H1 (cell line): Measurements from ENCODE around the gene FOXP4. TPM values are rescaled to one million over a fixed set of nuclear protein-coding genes. Genes with fewer than 3 reads are reported as not detected.

ENCODE experiments used
- CTCF ChIA-PET: fragments of 300-600 bp; sonication (Branson Sonifier 250); formaldehyde crosslinking; loops from one replicate; lab custom pipeline; 2021; ENCODE audit not compliant: partially characterized antibody; lab: Charles Lee
- POLR2A ChIA-PET: fragments of 300-600 bp; sonication (Branson Sonifier 250); formaldehyde crosslinking; loops from one replicate; lab custom pipeline; 2021; ENCODE audit warnings: inconsistent platforms; ENCODE audit not compliant: partially characterized antibody; lab: Charles Lee
- DNase-seq, 2 experiments: peaks; one replicate each; pipeline versions ENCODE4 v3.0.0 to v3.0.0-alpha.2; 2010 to 2022; ENCODE audit warnings: low spot score in 2 of 2, low read depth in 1 of 2, mixed read lengths in 1 of 2
- FAIRE-seq: peaks from 2 replicates; lab custom pipeline; 2011; peaks lifted over from hg19 to GRCh38; lab: Jason Lieb, UNC
- H2AFZ ChIP-seq: 2 replicates; pipeline ENCODE4 v1.8.1; 2012; ENCODE audit warnings: low read length, inconsistent platforms
- H2AK5ac ChIP-seq: 2 replicates; pipeline ENCODE4 v1.6.1; 2013; ENCODE audit warnings: low read depth, low read length
- H2BK120ac ChIP-seq: replicated peaks from 2 replicates; pipeline ENCODE3; 2013; ENCODE audit warnings: low read depth, low read length, inconsistent platforms
- H2BK12ac ChIP-seq: 2 replicates; pipeline ENCODE4 v1.6.1; 2013; ENCODE audit warnings: low read depth, low read length
- H2BK15ac ChIP-seq: 2 replicates; pipeline ENCODE4 v1.6.1; 2013; ENCODE audit warnings: low read length
- H2BK20ac ChIP-seq: 2 replicates; pipeline ENCODE4 v1.6.1; 2013; ENCODE audit warnings: low read length
- H2BK5ac ChIP-seq: 2 replicates; pipeline ENCODE4 v1.6.1; 2013; ENCODE audit warnings: low read depth, low read length
- H3K14ac ChIP-seq: 2 replicates; pipeline ENCODE4 v1.6.1; 2013; ENCODE audit warnings: inconsistent platforms; ENCODE audit not compliant: insufficient read length
- H3K18ac ChIP-seq: 2 replicates; pipeline ENCODE4 v1.6.1; 2013; ENCODE audit warnings: low read length; ENCODE audit errors: extremely low read depth
- H3K23ac ChIP-seq: 2 replicates; pipeline ENCODE4 v1.6.1; 2013; ENCODE audit warnings: inconsistent platforms; ENCODE audit not compliant: insufficient read length
- H3K23me2 ChIP-seq: 2 replicates; pipeline ENCODE4 v1.6.1; 2013; ENCODE audit warnings: low read depth, low read length
- H3K27ac ChIP-seq: 2 replicates; pipeline ENCODE4 v1.6.1; 2011; ENCODE audit warnings: low read depth, low read length, inconsistent platforms
- H3K27me3 ChIP-seq, 4 experiments: replicated peaks in 1 of 4; 1 replicate in 1 of 4; 2 replicates in 3 of 4; pipeline versions ENCODE4 v1.6.1 to v1.8.1; 2011 to 2013; ENCODE audit warnings: low read length in 3 of 4, mild to moderate bottlenecking in 3 of 4, inconsistent platforms in 2 of 4, mixed read lengths in 2 of 4, moderate library complexity in 1 of 4; ENCODE audit not compliant: control insufficient read depth in 3 of 4, insufficient read depth in 3 of 4; ENCODE audit errors: extremely low read depth in 1 of 4
- H3K36me3 ChIP-seq, 4 experiments: 2 replicates each; pipeline versions ENCODE4 v1.6.1 to v1.8.1; 2011 to 2013; ENCODE audit warnings: mild to moderate bottlenecking in 4 of 4, low read length in 3 of 4, moderate library complexity in 2 of 4, control low read depth in 1 of 4, inconsistent platforms in 1 of 4; ENCODE audit not compliant: insufficient read depth in 4 of 4, control insufficient read depth in 2 of 4
- H3K4ac ChIP-seq: replicated peaks from 2 replicates; pipeline ENCODE3; 2013; ENCODE audit warnings: low read length, low read depth, mixed read lengths, inconsistent platforms; ENCODE audit not compliant: insufficient read length
- H3K4me1 ChIP-seq, 4 experiments: replicated peaks in 1 of 4; 1 replicate in 1 of 4; 2 replicates in 3 of 4; pipeline versions ENCODE4 v1.6.1 to v1.8.1; 2011 to 2013; ENCODE audit warnings: low read length in 3 of 4, inconsistent platforms in 2 of 4, mixed read lengths in 1 of 4; ENCODE audit not compliant: insufficient read depth in 4 of 4, control insufficient read depth in 3 of 4
- H3K4me2 ChIP-seq, 2 experiments: 2 replicates each; pipeline versions ENCODE4 v1.6.1 to v1.8.1; 2011 to 2013; ENCODE audit warnings: low read depth in 2 of 2, low read length in 2 of 2, control low read depth in 1 of 2, inconsistent platforms in 1 of 2, mild to moderate bottlenecking in 1 of 2; ENCODE audit not compliant: insufficient read depth in 1 of 2
- H3K4me3 ChIP-seq, 4 experiments: fragments of 200-600, 300-600 bp in 1 of 4; sonication (generic), shearing (Covaris generic), sonication (Bioruptor Twin) in 1 of 4; 2 replicates each; pipeline versions ENCODE4 v1.5.1 to v1.8.1; 2011 to 2016; ENCODE audit warnings: low read length in 4 of 4, low read depth in 3 of 4, control low read depth in 2 of 4, inconsistent platforms in 2 of 4, mild to moderate bottlenecking in 2 of 4, mixed read lengths in 1 of 4, moderate library complexity in 1 of 4; ENCODE audit not compliant: insufficient read depth in 2 of 4; ENCODE audit errors: extremely low read depth in 1 of 4
- H3K56ac ChIP-seq: replicated peaks from 2 replicates; pipeline ENCODE3; 2013; ENCODE audit warnings: low read depth, mild to moderate bottlenecking, mixed read lengths, low read length, inconsistent platforms; ENCODE audit not compliant: insufficient read length
- H3K79me1 ChIP-seq: 2 replicates; pipeline ENCODE4 v1.6.1; 2013; ENCODE audit warnings: low read depth, low read length, control low read depth
- H3K79me2 ChIP-seq, 2 experiments: 2 replicates each; pipeline versions ENCODE4 v1.6.1 to v1.8.1; 2012 to 2013; ENCODE audit warnings: low read length in 2 of 2, mild to moderate bottlenecking in 2 of 2, inconsistent platforms in 1 of 2; ENCODE audit not compliant: insufficient read depth in 2 of 2, control insufficient read depth in 1 of 2
- H3K9ac ChIP-seq, 4 experiments: replicated peaks in 1 of 4; 1 replicate in 1 of 4; 2 replicates in 3 of 4; pipeline versions ENCODE4 v1.6.1 to v1.8.1; 2011 to 2013; ENCODE audit warnings: low read depth in 3 of 4, low read length in 3 of 4, control low read depth in 2 of 4, mild to moderate bottlenecking in 2 of 4, moderate library complexity in 2 of 4, inconsistent platforms in 1 of 4; ENCODE audit errors: extremely low read depth in 1 of 4
- H3K9me3 ChIP-seq, 2 experiments: 2 replicates each; pipeline versions ENCODE4 v1.6.1 to v1.8.1; 2012 to 2013; ENCODE audit warnings: mild to moderate bottlenecking in 2 of 2, moderate library complexity in 2 of 2, control low read depth in 1 of 2, inconsistent platforms in 1 of 2, low read depth in 1 of 2, low read length in 1 of 2, mixed read lengths in 1 of 2; ENCODE audit not compliant: insufficient read depth in 2 of 2
- H4K20me1 ChIP-seq, 2 experiments: replicated peaks in 1 of 2; 2 replicates each; pipeline versions ENCODE3 to v1.8.1; 2011 to 2013; ENCODE audit warnings: inconsistent platforms in 2 of 2, low read length in 2 of 2, mild to moderate bottlenecking in 1 of 2; ENCODE audit not compliant: insufficient read depth in 2 of 2, control insufficient read depth in 1 of 2
- H4K5ac ChIP-seq: 2 replicates; pipeline ENCODE4 v1.6.1; 2013; ENCODE audit warnings: low read length, low read depth, mixed read lengths, inconsistent platforms; ENCODE audit not compliant: insufficient read length
- H4K8ac ChIP-seq: 2 replicates; pipeline ENCODE4 v1.8.0; 2013; ENCODE audit warnings: mild to moderate bottlenecking, moderate library complexity, low read length, inconsistent platforms; ENCODE audit not compliant: insufficient read depth; ENCODE audit errors: extremely low read depth
- H4K91ac ChIP-seq: replicated peaks from 2 replicates; pipeline ENCODE3; 2013; ENCODE audit warnings: low read length, mixed read lengths, inconsistent platforms; ENCODE audit not compliant: insufficient read length
- JUND ChIP-seq: IDR thresholded peaks from 2 replicates; pipeline ENCODE4 v1.6.1; 2011; ENCODE audit warnings: mild to moderate bottlenecking, improper control_type of control experiment, low read length
- TEAD4 ChIP-seq: IDR thresholded peaks from 2 replicates; pipeline ENCODE4 v1.6.1; 2012; ENCODE audit warnings: low read depth, low read length, inconsistent platforms, mixed read lengths
- WGBS, 2 experiments: shearing (Covaris generic) in 1 of 2; methylation state at CpG; one replicate each; pipeline versions ENCODE4 v1.1.6 to v1.1.7; 2013 to 2015; ENCODE audit warnings: low lambda C conversion rate in 2 of 2, mixed read lengths in 2 of 2, inconsistent platforms in 1 of 2, low coverage in 1 of 2, missing lambda C conversion rate in 1 of 2; ENCODE audit not compliant: insufficient replicate concordance in 2 of 2, insufficient coverage in 1 of 2, insufficient read length in 1 of 2; ENCODE audit errors: extremely low coverage in 1 of 2, missing lambda C conversion rate in 1 of 2; 5-methylcytosine and 5-hydroxymethylcytosine counted together
- polyA plus RNA-seq, 7 experiments: library from polyadenylated mRNA; depleted of rRNA in 3 of 7; stranded (reverse) in 5 of 7; unstranded in 2 of 7; fragments of >200 nt in 5 of 7; fragments of 200-250 nt in 2 of 7; gene quantifications; 1 replicate in 5 of 7; 2 replicates in 1 of 7; 4 replicates in 1 of 7; pipeline versions ENCODE4 v1.2.1 to v1.2.3, GENCODE V29; 2011 to 2013; ENCODE audit warnings: missing spikeins in 2 of 7, mixed read lengths in 2 of 7
- total RNA-seq: library from RNA; stranded (reverse); fragmentation: NEBNext Ultra II Directional; extraction: Animal tissue kit (Norgen Biotek cat#: 25700); gene quantifications from 2 replicates; pipeline ENCODE4 v1.2.1, GENCODE V29; 2021

Gene FOXP4
- total and polyA plus RNA-seq, 2 of the 8 experiments (the other 6 are each of a cell fraction or from before 2014, with no cell fraction given): 4.8 to 13.3 TPM

GRCh38 chr6:41548841-41549642 lies 2.9 kb downstream of the FOXP4 start:
- peaks cover 12 to 36% of the 10 kb centered on the region in 2 experiments for H4K20me1 ChIP-seq
- H3K18ac ChIP-seq: peak overlapping the region; percentile 68; the same call in 1 of the 2 replicates
- ChIA-PET POLR2A (interaction anchor here (0.8 to 2.4 kb wide), 5 partner anchors 8 to 78 kb away, joined by 3 to 7 read pairs (median 3); no protein-coding TSS in a partner anchor), CTCF (interaction anchor here (0.7 to 8.4 kb wide), 16 partner anchors 10 to 181 kb away, joined by 3 to 56 read pairs (median 4); no protein-coding TSS in a partner anchor)
- H3K23ac ChIP-seq: no peak overlapping the region
- H2BK12ac ChIP-seq: peak overlapping the region; percentile 73
- H2AFZ ChIP-seq: no peak overlapping the region
- H3K36me3 ChIP-seq: no peaks in the 10 kb centered on the region
- H2BK15ac ChIP-seq: peak overlapping the region; percentile 12; the same call in 1 of the 2 replicates
- H2BK20ac ChIP-seq: peak overlapping the region; percentile 61; the same call in 1 of the 2 replicates
- H3K79me2 ChIP-seq: peaks cover 0 to 46% of the 10 kb centered on the region in 2 experiments; a peak in 2 of 4 replicates
- H3K79me1 ChIP-seq: peaks cover 13% of the 10 kb centered on the region
- peak overlapping the region; percentile 52; the same call in 1 of the 2 replicates for H2BK5ac ChIP-seq
- H3K14ac ChIP-seq: no peak overlapping the region
- no peak overlapping the region for H3K27ac ChIP-seq
- peaks cover 32 to 64% (median 51%) of the 10 kb centered on the region in 4 experiments for H3K4me1 ChIP-seq
- DNase-seq (no peak), FAIRE-seq (no peak)
- H3K56ac ChIP-seq: no peak overlapping the region
- peak overlapping the region; percentile 81 to 100 for H3K4me2 ChIP-seq
- 10% methylated on average over 11 of the region's 11 CpGs; no CpG with 5 or more reads in 1 of the 2 experiments for whole genome bisulfite sequencing, 2 experiments
- peak overlapping the region; percentile 84; the same call in 1 of the 2 replicates for H2AK5ac ChIP-seq
- H3K4me3 ChIP-seq: peak overlapping the region; percentile 17 to 98 (median 45); a peak in 7 of 8 replicates
- peak overlapping the region; percentile 22; the same call in 1 of the 2 replicates for H4K8ac ChIP-seq
- no peak overlapping the region for H2BK120ac ChIP-seq
- H3K4ac ChIP-seq: peak overlapping the region; percentile 97
- TF ChIP-seq TEAD4 (peak; percentile 91), JUND (no peak)
- peaks cover 23% of the 10 kb centered on the region; the same call in 1 of the 2 replicates for H3K23me2 ChIP-seq
- H4K91ac ChIP-seq: peak overlapping the region; percentile 83
- no peak overlapping the region; a peak in 2 of 7 replicates for H3K9ac ChIP-seq
- H3K27me3 ChIP-seq: peaks cover 29 to 82% (median 77%) of the 10 kb centered on the region in 4 experiments
- no peak overlapping the region for H4K5ac ChIP-seq
- H3K9me3 ChIP-seq: no peaks in the 10 kb centered on the region
